GM23248 (cell line): ENCODE results near the gene TEX22. TPM values are rescaled to one million over a fixed set of nuclear protein-coding genes. Genes with fewer than 3 reads are reported as not detected.

ENCODE experiments used
- DNase-seq: peaks from one replicate; pipeline ENCODE4 v3.0.0-alpha.2; 2015
- H2AFZ ChIP-seq: fragments of 200-600 bp; sonication (generic); 2 replicates; pipeline ENCODE4 v1.6.1; 2016; ENCODE audit warnings: antibody characterized with exemption
- H3F3A ChIP-seq: fragments of 200-600 bp; sonication (generic); 2 replicates; pipeline ENCODE4 v1.6.1; 2016; ENCODE audit warnings: mild to moderate bottlenecking, antibody characterized with exemption, mixed run types; ENCODE audit not compliant: insufficient read depth
- H3K27ac ChIP-seq: fragments of 200-600 bp; sonication (generic); 2 replicates; pipeline ENCODE4 v1.5.1; 2016; ENCODE audit warnings: mild to moderate bottlenecking
- H3K27me3 ChIP-seq: fragments of 200-600 bp; sonication (generic); replicated peaks from 2 replicates; pipeline ENCODE4 v1.6.1; 2016; ENCODE audit warnings: mild to moderate bottlenecking; ENCODE audit not compliant: insufficient read depth
- H3K36me3 ChIP-seq: fragments of 200-600 bp; sonication (generic); 2 replicates; pipeline ENCODE4 v1.6.1; 2016; ENCODE audit warnings: low read depth, mild to moderate bottlenecking
- H3K4me1 ChIP-seq: fragments of 200-600 bp; sonication (generic); 2 replicates; pipeline ENCODE4 v1.6.1; 2016; ENCODE audit warnings: mild to moderate bottlenecking; ENCODE audit not compliant: insufficient read depth
- H3K4me2 ChIP-seq: fragments of 200-600 bp; sonication (generic); one replicate; pipeline ENCODE4 v1.6.1; 2016; ENCODE audit warnings: mild to moderate bottlenecking; ENCODE audit not compliant: unreplicated experiment
- H3K4me3 ChIP-seq: fragments of 200-600 bp; sonication (generic); 2 replicates; pipeline ENCODE4 v1.5.1; 2016; ENCODE audit warnings: mild to moderate bottlenecking
- H3K79me2 ChIP-seq: fragments of 200-600 bp; sonication (generic); 2 replicates; pipeline ENCODE4 v1.6.1; 2016; ENCODE audit warnings: mild to moderate bottlenecking; ENCODE audit not compliant: insufficient read depth
- H3K9ac ChIP-seq: fragments of 200-600 bp; sonication (generic); 2 replicates; pipeline ENCODE4 v1.6.1; 2016; ENCODE audit warnings: mild to moderate bottlenecking
- H3K9me2 ChIP-seq: fragments of 200-600 bp; sonication (generic); 2 replicates; pipeline ENCODE4 v1.6.1; 2016; ENCODE audit warnings: mixed run types, mild to moderate bottlenecking, moderate library complexity; ENCODE audit not compliant: insufficient read depth
- H3K9me3 ChIP-seq: fragments of 200-600 bp; sonication (generic); one replicate; pipeline ENCODE4 v1.6.1; 2017; ENCODE audit warnings: low read depth
- H4K20me1 ChIP-seq: fragments of 200-600 bp; sonication (generic); 2 replicates; pipeline ENCODE4 v1.6.0; 2016; ENCODE audit not compliant: insufficient read depth
- EZH2 ChIP-seq: fragments of 200-600 bp; sonication (generic); IDR thresholded peaks from 2 replicates; pipeline ENCODE4 v1.6.1; 2018; ENCODE audit warnings: antibody characterized with exemption, mild to moderate bottlenecking; ENCODE audit not compliant: insufficient read depth, poor library complexity, severe bottlenecking
- EZH2phosphoT487 ChIP-seq: fragments of 200-600 bp; sonication (generic); IDR thresholded peaks from 2 replicates; pipeline ENCODE4 v1.6.1; 2018; ENCODE audit warnings: antibody characterized with exemption, moderate library complexity, mild to moderate bottlenecking, low read depth; ENCODE audit not compliant: insufficient read depth
- WGBS, 2 experiments: methylation state at CpG; one replicate each; pipeline ENCODE4 v1.1.6; 2015 to 2017; ENCODE audit warnings: low lambda C conversion rate in 2 of 2, low coverage in 1 of 2; ENCODE audit errors: missing lambda C conversion rate in 2 of 2; 5-methylcytosine and 5-hydroxymethylcytosine counted together
- in situ Hi-C: fragments of 300-500 bp; cut with MboI; formaldehyde crosslinking; loops from 2 replicates; pipeline ENCODE4 v1.15.0; 2020
- polyA plus RNA-seq: library from polyadenylated mRNA; unstranded; fragments of >200 nt; fragmentation: Nextera tagmentation; extraction: Ambion mirVana; gene quantifications from 2 replicates; pipeline ENCODE4 v1.2.1, GENCODE V29; 2016
- total RNA-seq: library from RNA; depleted of rRNA; stranded (reverse); fragments of >200 nt; shearing (Covaris generic); gene quantifications from 2 replicates; pipeline ENCODE4 v1.2.3, GENCODE V29; 2014

The TEX22 gene
- total and polyA plus RNA-seq, 2 experiments from 2014 or later, result 0.43 to 0.46 TPM

- Histone ChIP-seq H2AFZ (peak overlapping the region; percentile 84), H4K20me1 (no peaks in the 10 kb centered on the region), H3K9ac (peak overlapping the region; percentile 95), H3K9me2 (no peaks in the 10 kb centered on the region), H3K4me2 (peak overlapping the region; percentile 85), H3K9me3 (no peaks in the 10 kb centered on the region), H3K36me3 (peaks cover 10% of the 10 kb centered on the region; the same call in 1 of the 2 replicates), H3K79me2 (peaks cover 20% of the 10 kb centered on the region; the same call in 1 of the 2 replicates), H3K27ac (0 out of 2 replicates have a peak overlapping the region, but pooled peaks have one; percentile 53), H3F3A (no peaks in the 10 kb centered on the region), H3K4me3 (peak overlapping the region; percentile 97), H3K4me1 (peaks cover 15% of the 10 kb centered on the region), H3K27me3 (no peaks in the 10 kb centered on the region)
- WGBS, 2 experiments, result 33 to 47% methylated on average over 19 to 41 of the region's 41 CpGs
- in situ Hi-C loops, result no loop called here
- DNase-seq, result peak; percentile 51
- TF ChIP-seq EZH2phosphoT487, result no peak
- no peak for TF ChIP-seq EZH2
These were observed 558 bp downstream of the TEX22 start for GRCh38 chr14:105398726-105399465.

DNA sequence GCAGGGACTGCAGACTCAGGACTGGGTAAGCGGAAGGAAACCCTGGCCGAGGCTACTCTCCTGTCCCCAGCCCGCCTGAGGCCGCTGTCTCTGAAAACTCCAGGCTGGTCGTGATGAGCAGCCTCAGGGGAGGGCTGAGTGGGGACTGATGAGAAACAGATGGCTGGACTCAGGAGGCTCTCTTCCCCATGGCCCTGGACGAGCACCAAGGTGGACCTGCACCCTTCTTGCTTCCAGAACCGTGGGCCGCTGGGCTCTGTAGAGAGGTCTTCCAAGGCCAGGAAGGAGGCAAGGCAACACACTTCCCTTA lies 1.1 kb downstream of the TEX22 start:
- H3K9me2 ChIP-seq, result no peaks in the 10 kb centered on the region
- H3K79me2 ChIP-seq, result peaks cover 20% of the 10 kb centered on the region; the same call in 1 of the 2 replicates
- no peaks in the 10 kb centered on the region for H3K27me3 ChIP-seq
- H3K4me1 ChIP-seq, result peaks cover 15% of the 10 kb centered on the region
- in situ Hi-C loops, result no loop called here
- H4K20me1 ChIP-seq, result no peaks in the 10 kb centered on the region
- TF ChIP-seq EZH2phosphoT487 (no peak), EZH2 (no peak)
- H3K9ac ChIP-seq, result peak overlapping the region; percentile 95; the same call in 1 of the 2 replicates
- H3F3A ChIP-seq, result no peaks in the 10 kb centered on the region
- peak overlapping the region; percentile 85 for H3K4me2 ChIP-seq
- DNase-seq, result no peak
- H2AFZ ChIP-seq, result no peak overlapping the region
- no peaks in the 10 kb centered on the region for H3K9me3 ChIP-seq
- H3K4me3 ChIP-seq, result peak overlapping the region; percentile 97
- peaks cover 10% of the 10 kb centered on the region; the same call in 1 of the 2 replicates for H3K36me3 ChIP-seq
- 86 to 88% methylated on average over 8 of the region's 8 CpGs for WGBS, 2 experiments
- H3K27ac ChIP-seq, result no peak overlapping the region

GRCh38 chr14:105400016-105400415 lies 1.7 kb downstream of the TEX22 start:
- in situ Hi-C loops, result no loop called here
- H3K9me2 ChIP-seq, result no peaks in the 10 kb centered on the region
- H3K79me2 ChIP-seq, result peaks cover 20% of the 10 kb centered on the region; the same call in 1 of the 2 replicates
- 96 to 100% methylated on average over 9 of the region's 9 CpGs for WGBS, 2 experiments
- H3K36me3 ChIP-seq, result peaks cover 10% of the 10 kb centered on the region; the same call in 1 of the 2 replicates
- H3K9me3 ChIP-seq, result no peaks in the 10 kb centered on the region
- H3K27ac ChIP-seq, result no peak overlapping the region
- TF ChIP-seq EZH2, result no peak
- no peak for TF ChIP-seq EZH2phosphoT487
- H3K4me2 ChIP-seq, result no peak overlapping the region
- H3K4me1 ChIP-seq, result peaks cover 15% of the 10 kb centered on the region
- H3F3A ChIP-seq, result no peaks in the 10 kb centered on the region
- H4K20me1 ChIP-seq, result no peaks in the 10 kb centered on the region
- H3K27me3 ChIP-seq, result no peaks in the 10 kb centered on the region
- no peak overlapping the region for H3K9ac ChIP-seq
- peak overlapping the region; percentile 97; the same call in 1 of the 2 replicates for H3K4me3 ChIP-seq
- no peak overlapping the region for H2AFZ ChIP-seq
- no peak for DNase-seq

DNA sequence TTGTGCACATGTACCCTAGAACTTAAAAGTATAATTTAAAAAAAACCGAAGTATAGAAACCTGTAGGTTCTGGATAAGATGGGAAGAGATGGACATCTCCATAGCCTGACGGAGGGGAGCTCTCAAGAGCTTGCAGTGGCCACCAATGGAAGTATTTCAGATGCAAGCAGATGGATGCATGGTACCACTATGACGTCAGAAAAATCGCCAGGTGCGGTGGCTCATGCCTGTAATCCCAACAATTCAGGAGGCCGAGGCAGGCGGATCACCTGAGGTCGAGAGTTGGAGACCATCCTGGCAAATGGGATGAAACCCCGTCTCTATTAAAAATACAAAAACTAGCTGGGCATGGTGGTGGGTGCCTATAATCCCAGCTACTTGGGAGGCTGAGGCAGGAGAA lies 3.4 kb downstream of the TEX22 start:
- no peak overlapping the region for H2AFZ ChIP-seq
- H3K27me3 ChIP-seq, result no peaks in the 10 kb centered on the region
- H3K9ac ChIP-seq, result no peak overlapping the region
- no peaks in the 10 kb centered on the region for H3F3A ChIP-seq
- H3K9me3 ChIP-seq, result no peaks in the 10 kb centered on the region
- TF ChIP-seq EZH2phosphoT487, result no peak
- TF ChIP-seq EZH2, result no peak
- peaks cover 10% of the 10 kb centered on the region; the same call in 1 of the 2 replicates for H3K36me3 ChIP-seq
- 99 to 100% methylated on average over 8 to 9 of the region's 9 CpGs for WGBS, 2 experiments
- peaks cover 15% of the 10 kb centered on the region for H3K4me1 ChIP-seq
- no peak overlapping the region for H3K4me3 ChIP-seq
- no peak overlapping the region for H3K4me2 ChIP-seq
- H3K79me2 ChIP-seq, result peaks cover 20% of the 10 kb centered on the region; the same call in 1 of the 2 replicates
- in situ Hi-C loops, result no loop called here
- DNase-seq, result no peak
- H3K9me2 ChIP-seq, result no peaks in the 10 kb centered on the region
- H3K27ac ChIP-seq, result no peak overlapping the region
- H4K20me1 ChIP-seq, result no peaks in the 10 kb centered on the region
